Motor neuron (in vitro differentiated cells): Measurements from ENCODE around the gene S1PR4. TPM values are rescaled to one million over a fixed set of nuclear protein-coding genes. Genes with fewer than 3 reads are reported as not detected.
A peak's percentile ranks its signal among the peaks of the same experiment; 100 is the strongest.
"Not testable (repeated sequence)": the region's sequence is repeated elsewhere in the genome, so short reads cannot be mapped to it uniquely, and the experiment has no call there.

Experiments used
- ATAC-seq, 8 experiments: fragments of 200-7000 bp; cut with Tn5 transposase; replicated peaks in 6 of 8; 2 replicates each; pipeline ENCODE4 v1.8.0; 2021; ENCODE audit warnings: mild to moderate bottlenecking in 8 of 8, moderate library complexity in 8 of 8
- H3K27ac ChIP-seq, 2 donors: fragments of 250-450 bp; sonication (Bioruptor Pico); 2 replicates each; pipeline ENCODE4 v1.9.0; 2021; ENCODE audit warnings: antibody characterized with exemption in 2 of 2, mild to moderate bottlenecking in 2 of 2, moderate library complexity in 1 of 2
- H3K4me1 ChIP-seq, 2 donors: fragments of 250-450 bp; sonication (Bioruptor Pico); replicated peaks in 1 of 2; 2 replicates each; pipeline ENCODE4 v1.6.1; 2021; ENCODE audit warnings: antibody characterized with exemption in 2 of 2, mild to moderate bottlenecking in 2 of 2, moderate library complexity in 1 of 2
- H3K4me3 ChIP-seq, 5 donors: fragments of 250-450 bp; sonication (Bioruptor Pico); 2 replicates each; pipeline ENCODE4 v1.9.0; 2021; ENCODE audit warnings: antibody characterized with exemption in 5 of 5, mild to moderate bottlenecking in 5 of 5, moderate library complexity in 4 of 5
- WGBS, 10 experiments: fragments of 450-650 bp; shearing (Covaris generic); methylation state at CpG; one replicate each; pipeline ENCODE4 v1.0.0; 2022; 5-methylcytosine and 5-hydroxymethylcytosine counted together
- in situ Hi-C, 9 experiments: fragments of 400-800 bp; cut with MboI; loops; one replicate each; pipeline ENCODE4 v1.15.0; 2021; ENCODE audit warnings: low sequenced_read_pairs in 9 of 9, low pct_unique_long_range_greater_than_20kb in 2 of 9; ENCODE audit not compliant: unreplicated experiment in 9 of 9
- total RNA-seq, 8 experiments: library from RNA; unstranded; fragments of 300-600 nt; gene quantifications; 2 replicates each; pipeline versions ENCODE4 v1.2.3 to v1.2.4, GENCODE V29; 2022

S1PR4 gene
- total RNA-seq, 8 experiments from 2014 or later: 0.13 to 0.45 (median 0.27) TPM; not detected in 4

DNA sequence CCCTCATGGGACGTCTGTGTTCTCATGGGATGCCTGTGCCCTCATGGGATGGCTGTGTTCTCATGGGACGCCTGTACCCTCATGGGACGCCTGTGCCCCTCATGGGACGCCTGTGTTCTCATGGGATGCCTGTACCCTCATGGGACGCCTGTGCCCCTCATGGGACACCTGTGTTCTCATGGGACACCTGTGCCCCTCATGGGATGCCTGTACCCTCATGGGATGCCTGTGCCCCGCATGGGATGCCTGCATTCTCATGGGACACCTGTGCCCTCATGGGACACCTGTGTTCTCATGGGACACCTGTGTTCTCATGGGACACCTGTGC lies 5.9 kb upstream of the S1PR4 start:
- ATAC-seq, H3K27ac ChIP-seq, H3K4me3 ChIP-seq, H3K4me1 ChIP-seq: not testable (repeated sequence)
- in situ Hi-C loops: loop anchor here in 5 of 9 experiments (25.0 kb wide), 1 partner anchor 210 kb away; no protein-coding TSS in a partner anchor
- WGBS, 10 experiments: 17 to 64% methylated on average over 1 to 3 of the region's 6 CpGs; no CpG with 5 or more reads in 8 of the 10 experiments

DNA sequence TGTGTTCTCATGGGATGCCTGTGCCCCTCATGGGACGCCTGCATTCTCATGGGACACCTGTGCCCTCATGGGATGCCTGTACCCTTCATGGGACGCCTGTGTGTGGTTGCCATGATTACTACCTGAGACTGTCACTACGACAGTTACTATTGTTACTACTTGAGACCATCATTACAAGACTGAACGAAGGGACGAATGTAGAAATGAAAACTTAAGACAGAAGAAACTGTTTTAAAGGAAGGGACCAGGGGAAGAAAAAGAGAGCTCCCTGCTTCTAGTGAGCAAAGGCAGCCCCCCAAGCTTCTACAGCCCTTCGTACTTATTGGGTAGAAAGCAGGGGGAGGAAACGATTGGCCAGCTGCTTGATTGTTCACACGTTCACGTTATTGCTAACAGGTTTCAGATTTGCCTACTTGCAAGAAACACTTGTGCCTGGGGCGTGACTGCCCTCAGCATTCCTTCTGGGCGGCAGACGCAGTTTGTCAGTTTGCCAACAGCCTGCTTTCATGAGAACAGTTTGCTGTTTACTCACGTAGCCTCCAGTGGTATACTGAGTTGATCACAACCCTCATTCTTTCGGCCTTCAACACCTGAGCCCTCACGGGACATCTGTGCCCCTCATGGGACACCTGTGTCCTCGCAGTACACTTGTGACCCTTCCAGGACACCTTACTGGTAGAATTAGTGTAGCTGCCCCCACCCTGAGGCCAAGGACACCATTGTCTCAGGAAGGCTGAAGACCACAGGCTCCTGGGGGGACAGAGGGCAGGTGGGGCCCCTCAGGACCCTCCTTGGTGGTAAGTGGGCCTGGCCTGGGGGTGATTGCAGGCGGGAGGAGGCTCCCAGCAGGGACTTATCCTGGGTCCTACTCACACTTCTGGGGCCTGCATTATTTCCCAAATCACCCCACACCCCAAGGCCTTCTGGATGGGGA lies 2.5 kb upstream of the S1PR4 start:
- H3K4me1 ChIP-seq: no peaks in the 10 kb centered on the region
- 0 to 100% (median 50%) methylated on average over 1 to 11 of the region's 17 CpGs; no CpG with 5 or more reads in 2 of the 10 experiments for WGBS, 10 experiments
- ATAC-seq: peak in 5 of 8 experiments; percentile 9 to 56 (median 35)
- H3K27ac ChIP-seq: no peak overlapping the region
- H3K4me3 ChIP-seq: no peak overlapping the region
- in situ Hi-C loops: no loop called here

GRCh38 chr19:3176715-3177501 lies 1.7 kb upstream of the S1PR4 start:
- WGBS, 10 experiments: 80% methylated on average over 1 of the region's 11 CpGs; no CpG with 5 or more reads in 8 of the 10 experiments
- no peak overlapping the region for H3K27ac ChIP-seq
- no peaks in the 10 kb centered on the region for H3K4me1 ChIP-seq
- H3K4me3 ChIP-seq: no peak overlapping the region
- peak; percentile 29 to 88 (median 62) for ATAC-seq
- in situ Hi-C loops: no loop called here

DNA sequence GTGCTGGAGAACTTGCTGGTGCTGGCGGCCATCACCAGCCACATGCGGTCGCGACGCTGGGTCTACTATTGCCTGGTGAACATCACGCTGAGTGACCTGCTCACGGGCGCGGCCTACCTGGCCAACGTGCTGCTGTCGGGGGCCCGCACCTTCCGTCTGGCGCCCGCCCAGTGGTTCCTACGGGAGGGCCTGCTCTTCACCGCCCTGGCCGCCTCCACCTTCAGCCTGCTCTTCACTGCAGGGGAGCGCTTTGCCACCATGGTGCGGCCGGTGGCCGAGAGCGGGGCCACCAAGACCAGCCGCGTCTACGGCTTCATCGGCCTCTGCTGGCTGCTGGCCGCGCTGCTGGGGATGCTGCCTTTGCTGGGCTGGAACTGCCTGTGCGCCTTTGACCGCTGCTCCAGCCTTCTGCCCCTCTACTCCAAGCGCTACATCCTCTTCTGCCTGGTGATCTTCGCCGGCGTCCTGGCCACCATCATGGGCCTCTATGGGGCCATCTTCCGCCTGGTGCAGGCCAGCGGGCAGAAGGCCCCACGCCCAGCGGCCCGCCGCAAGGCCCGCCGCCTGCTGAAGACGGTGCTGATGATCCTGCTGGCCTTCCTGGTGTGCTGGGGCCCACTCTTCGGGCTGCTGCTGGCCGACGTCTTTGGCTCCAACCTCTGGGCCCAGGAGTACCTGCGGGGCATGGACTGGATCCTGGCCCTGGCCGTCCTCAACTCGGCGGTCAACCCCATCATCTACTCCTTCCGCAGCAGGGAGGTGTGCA lies 587 bp downstream of the S1PR4 start:
- H3K4me1 ChIP-seq: no peaks in the 10 kb centered on the region
- no peak overlapping the region for H3K27ac ChIP-seq
- in situ Hi-C loops: no loop called here
- H3K4me3 ChIP-seq: no peak overlapping the region
- WGBS, 10 experiments: 60 to 100% (median 90%) methylated on average over 1 to 10 of the region's 52 CpGs; no CpG with 5 or more reads in 4 of the 10 experiments
- peak in 3 of 8 experiments; percentile 12 to 26 (median 15) for ATAC-seq

GRCh38 chr19:3179739-3180293 lies 1.2 kb downstream of the S1PR4 start:
- in situ Hi-C loops: no loop called here
- WGBS, 10 experiments: 85 to 95% methylated on average over 4 to 13 of the region's 31 CpGs; no CpG with 5 or more reads in 8 of the 10 experiments
- ATAC-seq: peak in 1 of 8 experiments; percentile 9
- Histone ChIP-seq H3K4me1 (no peaks in the 10 kb centered on the region), H3K27ac (no peak overlapping the region), H3K4me3 (no peak overlapping the region)

DNA sequence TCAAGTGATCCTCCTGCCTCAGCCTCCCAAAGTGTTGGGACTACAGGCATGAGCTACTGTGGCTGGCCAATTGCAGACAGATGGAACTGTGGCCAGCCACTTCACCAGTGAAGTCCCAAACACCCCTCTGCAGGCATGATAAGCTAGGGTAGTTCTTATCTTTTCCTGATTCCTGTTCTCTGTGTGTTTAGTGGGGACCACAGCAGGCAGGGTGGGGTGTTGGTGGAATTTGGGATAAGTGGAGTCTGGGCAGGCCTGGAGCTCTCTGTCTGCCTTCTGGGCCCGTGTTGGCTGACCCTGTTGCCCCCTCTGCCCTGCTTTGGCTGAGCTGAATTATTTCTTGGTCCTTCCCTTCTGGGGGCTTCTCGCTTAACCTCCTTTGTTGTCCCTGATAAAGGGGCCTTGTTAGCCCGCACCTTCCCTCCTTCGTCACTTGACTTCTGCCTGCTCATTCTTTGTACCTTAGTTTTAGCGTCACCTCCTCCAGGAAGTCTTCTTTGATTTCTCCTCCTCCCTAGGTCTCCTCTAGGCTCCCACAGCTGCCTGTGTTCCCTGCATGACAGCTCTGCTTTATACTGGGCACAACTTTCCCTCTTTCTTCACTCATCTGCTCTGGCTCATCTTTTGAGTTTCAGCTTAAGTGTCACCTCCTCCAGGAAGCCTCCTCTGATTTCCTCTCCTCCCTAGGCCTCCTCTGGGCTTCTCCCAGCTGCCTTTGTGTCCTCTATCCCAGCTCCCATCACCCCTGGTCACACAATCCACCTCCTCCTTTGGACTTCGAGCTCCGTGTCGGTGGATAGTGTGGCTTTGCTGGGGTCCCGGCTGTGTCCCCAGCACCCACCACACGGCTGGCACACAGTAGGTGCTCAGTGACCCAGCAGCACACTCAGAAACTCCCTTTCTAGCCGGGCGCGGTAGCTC lies 5.4 kb downstream of the S1PR4 start:
- Histone ChIP-seq H3K4me3 (no peak overlapping the region), H3K27ac (no peak overlapping the region)

GRCh38 chr19:3184847-3185460 lies 6.4 kb downstream of the S1PR4 start:
- peak; percentile 22 to 48 (median 38) for ATAC-seq
- Histone ChIP-seq H3K4me1 (peaks cover 9% of the 10 kb centered on the region in 2 donors), H3K4me3 (peak overlapping the region; percentile 61 to 91 (median 70)), H3K27ac (no peak overlapping the region)
- WGBS, 10 experiments: 0 to 72% (median 1%) methylated on average over 2 to 14 of the region's 14 CpGs; no CpG with 5 or more reads in 2 of the 10 experiments
- in situ Hi-C loops: no loop called here

More for the DNA sequence above, 5.4 kb downstream of the S1PR4 start:
- 63 to 100% (median 83%) methylated on average over 1 to 10 of the region's 13 CpGs; no CpG with 5 or more reads in 1 of the 10 experiments for WGBS, 10 experiments
- in situ Hi-C loops: no loop called here
- ATAC-seq: no peak
- peaks cover 9% of the 10 kb centered on the region in 2 donors for H3K4me1 ChIP-seq

DNA sequence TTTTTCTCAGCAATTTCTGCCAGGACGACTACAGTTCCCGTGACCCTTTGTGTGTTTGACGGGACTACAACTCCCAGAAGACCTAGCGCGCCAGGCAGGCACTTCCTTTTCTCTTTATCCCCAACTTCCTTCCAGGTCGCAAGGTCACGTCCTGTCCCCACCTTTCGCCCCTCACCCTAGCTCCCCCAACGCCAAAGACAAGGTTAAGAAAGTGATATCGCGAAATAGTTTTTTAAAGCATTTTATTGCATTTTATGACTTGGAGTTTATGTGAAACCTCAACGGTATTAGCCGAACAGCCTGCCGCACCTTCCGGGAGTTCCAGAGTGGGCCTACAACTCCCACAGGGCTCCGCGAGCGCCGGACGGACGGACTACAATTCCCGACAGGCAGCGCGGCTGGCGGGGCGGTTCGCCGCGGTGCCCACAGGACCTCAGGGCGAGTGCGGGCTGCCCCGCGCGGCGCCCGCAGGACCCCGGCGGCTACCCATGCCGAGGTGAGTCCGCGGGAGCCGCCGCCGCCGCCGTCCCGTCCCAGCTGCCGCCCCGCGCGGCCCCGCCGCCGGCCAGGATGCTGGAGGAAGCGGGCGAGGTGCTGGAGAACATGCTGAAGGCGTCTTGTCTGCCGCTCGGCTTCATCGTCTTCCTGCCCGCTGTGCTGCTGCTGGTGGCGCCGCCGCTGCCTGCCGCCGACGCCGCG lies 7.0 kb downstream of the S1PR4 start, which contains the start of gene NCLN:
NCLN (plus strand) TSS at position 470 of the 699 bp plus-strand sequence; CDS start at position 571, 101 bp downstream.
- ATAC-seq: peak; percentile 87 to 94 (median 92)
- peak within 1 kb of the TSS; percentile 51 to 54 for H3K27ac ChIP-seq
- peaks cover 9% of the 10 kb centered on the region in 2 donors for H3K4me1 ChIP-seq
- WGBS, 10 experiments: 0 to 2% (median 1%) methylated on average over 1 to 14 of the region's 69 CpGs; no CpG with 5 or more reads in 4 of the 10 experiments
- H3K4me3 ChIP-seq: peak within 1 kb of the TSS; percentile 61 to 91 (median 70)
- in situ Hi-C loops: no loop called here

- Histone ChIP-seq H3K4me3 (peak overlapping the region; percentile 61 to 91 (median 70)), H3K27ac (no peak overlapping the region), H3K4me1 (peaks cover 9% of the 10 kb centered on the region in 2 donors)
- 0% methylated on average over 1 to 4 of the region's 38 CpGs; no CpG with 5 or more reads in 8 of the 10 experiments for WGBS, 10 experiments
- peak; percentile 40 to 63 (median 48) for ATAC-seq
- in situ Hi-C loops: no loop called here
These were observed 7.7 kb downstream of the S1PR4 start for GRCh38 chr19:3186160-3186688.

GRCh38 chr19:3186891-3187661 lies 8.5 kb downstream of the S1PR4 start:
- in situ Hi-C loops: no loop called here
- 17 to 90% (median 40%) methylated on average over 1 to 11 of the region's 23 CpGs; no CpG with 5 or more reads in 2 of the 10 experiments for WGBS, 10 experiments
- Histone ChIP-seq H3K4me3 (peak overlapping the region; percentile 61 to 91 (median 70)), H3K27ac (no peak overlapping the region), H3K4me1 (peaks cover 9% of the 10 kb centered on the region in 2 donors)
- ATAC-seq: peak in 1 of 8 experiments; percentile 1
